IPS-NIHi7 (cell line): ENCODE results near the gene ANOS1.

Experiments
- DNase-seq: peaks from one replicate; pipeline ENCODE4 v3.0.0; 2012; ENCODE audit warnings: mixed read lengths; ENCODE audit errors: extremely low spot score

ANOS1 gene

GRCh38 chrX:8714164-8714563 is 17.8 kb downstream of the ANOS1 start:
- DNase-seq, result no peak

GRCh38 chrX:8711401-8711800 is 20.5 kb downstream of the ANOS1 start:
- DNase-seq, result no peak

- DNase-seq, result no peak
These were observed 27.8 kb downstream of the ANOS1 start for GRCh38 chrX:8704184-8704583.

- no peak for DNase-seq
These were observed 39.1 kb downstream of the ANOS1 start for GRCh38 chrX:8692871-8693270.

GRCh38 chrX:8689473-8689872 is 42.5 kb downstream of the ANOS1 start:
- no peak for DNase-seq

- DNase-seq, result peak; percentile 24
These were observed 43.2 kb downstream of the ANOS1 start for GRCh38 chrX:8688776-8689175.

- DNase-seq, result no peak
These were observed 47.6 kb downstream of the ANOS1 start for GRCh38 chrX:8684201-8684965.

- DNase-seq, result no peak
These were observed 48.2 kb downstream of the ANOS1 start for GRCh38 chrX:8683687-8684086.

- no peak for DNase-seq
These were observed 52.4 kb downstream of the ANOS1 start for GRCh38 chrX:8679550-8679949.

- DNase-seq, result no peak
These were observed 56.8 kb downstream of the ANOS1 start for GRCh38 chrX:8675006-8675630.

GRCh38 chrX:8673201-8673600 is 58.7 kb downstream of the ANOS1 start:
- DNase-seq, result no peak

GRCh38 chrX:8672176-8672575 is 59.8 kb downstream of the ANOS1 start:
- DNase-seq, result no peak

- DNase-seq, result peak; percentile 43
These were observed 63.1 kb downstream of the ANOS1 start for GRCh38 chrX:8668813-8669212.

GRCh38 chrX:8663325-8663724 is 68.6 kb downstream of the ANOS1 start:
- no peak for DNase-seq

- no peak for DNase-seq
These were observed 74.1 kb downstream of the ANOS1 start for GRCh38 chrX:8657883-8658282.

GRCh38 chrX:8653956-8654355 is 78.0 kb downstream of the ANOS1 start:
- no peak for DNase-seq

GRCh38 chrX:8649969-8650368 is 82.0 kb downstream of the ANOS1 start:
- DNase-seq, result no peak

GRCh38 chrX:8647176-8647575 is 84.8 kb downstream of the ANOS1 start:
- no peak for DNase-seq

- DNase-seq, result peak; percentile 18
These were observed 91.9 kb downstream of the ANOS1 start for GRCh38 chrX:8639949-8640475.

GRCh38 chrX:8636497-8636896 is 95.4 kb downstream of the ANOS1 start:
- no peak for DNase-seq

GRCh38 chrX:8635812-8636211 is 96.1 kb downstream of the ANOS1 start:
- DNase-seq, result no peak

- no peak for DNase-seq
These were observed 99.0 kb downstream of the ANOS1 start for GRCh38 chrX:8632924-8633323.

- no peak for DNase-seq
These were observed 102.1 kb downstream of the ANOS1 start for GRCh38 chrX:8629871-8630270.
